CD14-positive monocyte (primary cell): Measurements from ENCODE around the gene TIPARP. TPM values are rescaled to one million over a fixed set of nuclear protein-coding genes. Genes with fewer than 3 reads are reported as not detected.
A peak's percentile ranks its signal among the peaks of the same experiment; 100 is the strongest.

Source experiments
- DNase-seq, 3 donors: peaks; one replicate each; pipeline ENCODE4 v3.0.0-alpha.2; 2011 to 2022
- H2AFZ ChIP-seq: 2 replicates; pipeline ENCODE4 v1.6.0; 2012; ENCODE audit warnings: mild to moderate bottlenecking, low read depth, low read length, inconsistent platforms; ENCODE audit not compliant: insufficient read depth, poor library complexity, severe bottlenecking
- H3K27ac ChIP-seq, 2 donors: 1 replicate in 1 of 2; 2 replicates in 1 of 2; pipeline ENCODE4 v1.5.1; 2012 to 2013; ENCODE audit warnings: low read length in 2 of 2, control low read depth in 1 of 2, inconsistent platforms in 1 of 2, low read depth in 1 of 2, mild to moderate bottlenecking in 1 of 2
- H3K27me3 ChIP-seq, 2 donors: one replicate each; pipeline versions ENCODE4 v1.6.0 to v1.6.1; 2011 to 2013; ENCODE audit warnings: low read length in 2 of 2; ENCODE audit not compliant: control insufficient read depth in 2 of 2, insufficient read depth in 2 of 2
- H3K36me3 ChIP-seq, 2 donors: replicated peaks in 1 of 2; 1 replicate in 1 of 2; 2 replicates in 1 of 2; pipeline versions ENCODE4 v1.5.1 to v1.6.1; 2012 to 2013; ENCODE audit warnings: low read length in 2 of 2, control low read depth in 1 of 2, inconsistent platforms in 1 of 2, mild to moderate bottlenecking in 1 of 2; ENCODE audit not compliant: insufficient read depth in 2 of 2, control insufficient read depth in 1 of 2
- H3K4me1 ChIP-seq, 2 donors: 1 replicate in 1 of 2; 2 replicates in 1 of 2; pipeline versions ENCODE4 v1.5.1 to v1.6.1; 2012 to 2013; ENCODE audit warnings: low read length in 2 of 2, control low read depth in 1 of 2, inconsistent platforms in 1 of 2, mild to moderate bottlenecking in 1 of 2, moderate library complexity in 1 of 2; ENCODE audit not compliant: insufficient read depth in 2 of 2, control insufficient read depth in 1 of 2
- H3K4me2 ChIP-seq: replicated peaks from 2 replicates; pipeline ENCODE3; 2012; ENCODE audit warnings: low read length, moderate library complexity, mild to moderate bottlenecking; ENCODE audit not compliant: poor library complexity, severe bottlenecking; ENCODE audit errors: extremely low read depth
- H3K4me3 ChIP-seq, 3 experiments: fragments of 200-600 bp in 1 of 3; sonication (generic) in 1 of 3; replicated peaks in 1 of 3; 1 replicate in 2 of 3; 2 replicates in 1 of 3; pipeline ENCODE4 v1.5.1; 2011 to 2013; ENCODE audit warnings: low read length in 3 of 3, mild to moderate bottlenecking in 3 of 3, control low read depth in 2 of 3, low read depth in 2 of 3, inconsistent platforms in 1 of 3, moderate library complexity in 1 of 3
- H3K79me2 ChIP-seq: 2 replicates; pipeline ENCODE4 v1.6.0; 2012; ENCODE audit warnings: mild to moderate bottlenecking, control low read depth, inconsistent platforms, low read length, moderate library complexity; ENCODE audit not compliant: insufficient read depth
- H3K9ac ChIP-seq: 2 replicates; pipeline ENCODE4 v1.6.0; 2017; ENCODE audit warnings: low read length, mild to moderate bottlenecking; ENCODE audit not compliant: insufficient read depth, poor library complexity, severe bottlenecking
- H3K9me3 ChIP-seq, 2 donors: replicated peaks in 1 of 2; 1 replicate in 1 of 2; 2 replicates in 1 of 2; pipeline versions ENCODE4 v1.5.1 to v1.6.1; 2012 to 2013; ENCODE audit warnings: low read length in 2 of 2, control low read depth in 1 of 2; ENCODE audit not compliant: control insufficient read depth in 1 of 2, insufficient read depth in 1 of 2
- H4K20me1 ChIP-seq: 2 replicates; pipeline ENCODE4 v1.6.0; 2012; ENCODE audit warnings: mild to moderate bottlenecking, low read length, control low read depth, moderate library complexity; ENCODE audit not compliant: insufficient read depth
- H3K27ac Mint-ChIP-seq, 7 donors: one replicate each; pipeline ENCODE4 v1.8.0; 2020; ENCODE audit warnings: mild to moderate bottlenecking in 7 of 7, mixed read lengths in 7 of 7, moderate library complexity in 6 of 7, inconsistent platforms in 2 of 7
- H3K27me3 Mint-ChIP-seq, 3 donors: one replicate each; pipeline ENCODE4 v1.8.0; 2021 to 2022; ENCODE audit warnings: low read depth in 3 of 3, mild to moderate bottlenecking in 3 of 3, mixed read lengths in 3 of 3, moderate library complexity in 3 of 3, inconsistent platforms in 1 of 3
- H3K36me3 Mint-ChIP-seq, 2 donors: one replicate each; pipeline ENCODE4 v1.8.0; 2020; ENCODE audit warnings: mixed read lengths in 2 of 2, inconsistent platforms in 1 of 2, mild to moderate bottlenecking in 1 of 2
- H3K4me1 Mint-ChIP-seq: one replicate; pipeline ENCODE4 v1.8.0; 2020; ENCODE audit warnings: mild to moderate bottlenecking, mixed read lengths
- H3K4me3 Mint-ChIP-seq, 2 donors: one replicate each; pipeline ENCODE4 v1.8.0; 2020; ENCODE audit warnings: mild to moderate bottlenecking in 2 of 2, mixed read lengths in 2 of 2, moderate library complexity in 1 of 2
- H3K9me3 Mint-ChIP-seq, 7 donors: one replicate each; pipeline ENCODE4 v1.8.0; 2020 to 2022; ENCODE audit warnings: mixed read lengths in 7 of 7, mild to moderate bottlenecking in 6 of 7, moderate library complexity in 6 of 7, inconsistent platforms in 2 of 7
- CTCF ChIP-seq: fragments of 200-600 bp; IDR thresholded peaks from one replicate; pipeline ENCODE4 v1.8.0; 2022; ENCODE audit warnings: antibody characterized with exemption, mild to moderate bottlenecking
- WGBS: methylation state at CpG from one replicate; pipeline ENCODE4 v1.1.5; 2013; ENCODE audit warnings: missing lambda C conversion rate; ENCODE audit not compliant: insufficient coverage; 5-methylcytosine and 5-hydroxymethylcytosine counted together
- intact Hi-C, 2 donors: fragments of 100-400 bp; cut with micrococcal nuclease; formaldehyde crosslinking; loops; one replicate each; pipeline versions ENCODE4 v1.15.0 to v1.15.1; 2023
- polyA plus RNA-seq, 3 donors: library from polyadenylated mRNA; depleted of rRNA in 1 of 3; unstranded in 2 of 3; stranded (reverse) in 1 of 3; fragments of 300-500 nt in 2 of 3; fragments of >200 nt in 1 of 3; fragmentation: Illumina TruSeq in 2 of 3; gene quantifications; 1 replicate in 2 of 3; 2 replicates in 1 of 3; pipeline ENCODE4 v1.2.3, GENCODE V29; 2012 to 2021

TIPARP gene
- polyA plus RNA-seq, 3 donors, result 12.7 to 42.5 (median 16.7) TPM

GRCh38 chr3:156628836-156629618 is 45.4 kb upstream of the TIPARP start:
- DNase-seq, result no peak
- no peak overlapping the region for H3K4me3 Mint-ChIP-seq
- H3K79me2 ChIP-seq, result no peaks in the 10 kb centered on the region
- H3K4me1 ChIP-seq, result no peaks in the 10 kb centered on the region
- H3K9me3 Mint-ChIP-seq, result peaks cover 0 to 2% (median 0%) of the 10 kb centered on the region in 7 donors
- no peak overlapping the region for H3K9ac ChIP-seq
- no peaks in the 10 kb centered on the region for H3K27me3 ChIP-seq
- no CpG with 5 or more reads among the region's 5 CpGs for WGBS
- no peak overlapping the region for H3K27ac ChIP-seq
- no peaks in the 10 kb centered on the region for H3K4me1 Mint-ChIP-seq
- H3K4me2 ChIP-seq, result no peak overlapping the region
- H4K20me1 ChIP-seq, result no peaks in the 10 kb centered on the region
- TF ChIP-seq CTCF, result no peak
- H3K36me3 Mint-ChIP-seq, result no peaks in the 10 kb centered on the region
- no peaks in the 10 kb centered on the region for H3K9me3 ChIP-seq
- H3K27me3 Mint-ChIP-seq, result peaks cover 0 to 2% (median 0%) of the 10 kb centered on the region in 3 donors
- H3K4me3 ChIP-seq, result no peak overlapping the region
- H2AFZ ChIP-seq, result no peak overlapping the region
- H3K27ac Mint-ChIP-seq, result peak overlapping the region in 1 of 7 donors; percentile 13
- no peaks in the 10 kb centered on the region for H3K36me3 ChIP-seq
- intact Hi-C loops, result no loop called here

- no peak overlapping the region for H3K27ac ChIP-seq
- no peaks in the 10 kb centered on the region for H3K79me2 ChIP-seq
- intact Hi-C loops, result no loop called here
- Mint-ChIP-seq H3K36me3 (no peaks in the 10 kb centered on the region), H3K9me3 (no peaks in the 10 kb centered on the region), H3K4me1 (no peaks in the 10 kb centered on the region), H3K4me3 (no peak overlapping the region), H3K27ac (no peak overlapping the region), H3K27me3 (no peaks in the 10 kb centered on the region)
- H3K9me3 ChIP-seq, result no peaks in the 10 kb centered on the region
- H4K20me1 ChIP-seq, result no peaks in the 10 kb centered on the region
- no peak for DNase-seq
- no peaks in the 10 kb centered on the region for H3K27me3 ChIP-seq
- no peaks in the 10 kb centered on the region for H3K36me3 ChIP-seq
- no peak overlapping the region for H2AFZ ChIP-seq
- no peak for TF ChIP-seq CTCF
- no peak overlapping the region for H3K9ac ChIP-seq
- no peaks in the 10 kb centered on the region for H3K4me1 ChIP-seq
- no peak overlapping the region for H3K4me2 ChIP-seq
- H3K4me3 ChIP-seq, result no peak overlapping the region
These were observed 44.2 kb upstream of the TIPARP start for GRCh38 chr3:156630081-156630772.
